Measurements from ENCODE around the gene CNOT2.

DNA sequence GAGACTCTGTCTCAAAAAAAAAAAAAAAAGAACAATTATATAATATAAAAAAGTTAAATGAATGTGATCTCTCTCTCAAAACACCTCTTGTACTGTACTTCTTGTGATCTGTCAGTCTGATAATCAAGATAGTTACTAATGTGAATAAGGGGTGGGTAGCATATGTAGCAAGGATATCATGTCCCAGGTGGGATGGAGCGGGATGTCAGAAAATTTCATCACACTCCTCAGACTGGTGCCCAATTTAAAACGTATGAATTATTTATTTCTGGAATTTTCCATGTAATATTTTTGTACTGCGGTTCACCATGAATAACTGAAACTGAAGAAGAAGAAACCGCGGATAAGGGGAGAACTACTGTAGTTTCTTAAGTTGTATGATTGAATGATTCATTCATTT lies 11.0 kb downstream of the CNOT2 start:
- TF ChIP-seq POLR2AphosphoS5 (IDR thresholded peaks at IDR 0.05), result no peak
- TF ChIP-seq, protein P1, sequence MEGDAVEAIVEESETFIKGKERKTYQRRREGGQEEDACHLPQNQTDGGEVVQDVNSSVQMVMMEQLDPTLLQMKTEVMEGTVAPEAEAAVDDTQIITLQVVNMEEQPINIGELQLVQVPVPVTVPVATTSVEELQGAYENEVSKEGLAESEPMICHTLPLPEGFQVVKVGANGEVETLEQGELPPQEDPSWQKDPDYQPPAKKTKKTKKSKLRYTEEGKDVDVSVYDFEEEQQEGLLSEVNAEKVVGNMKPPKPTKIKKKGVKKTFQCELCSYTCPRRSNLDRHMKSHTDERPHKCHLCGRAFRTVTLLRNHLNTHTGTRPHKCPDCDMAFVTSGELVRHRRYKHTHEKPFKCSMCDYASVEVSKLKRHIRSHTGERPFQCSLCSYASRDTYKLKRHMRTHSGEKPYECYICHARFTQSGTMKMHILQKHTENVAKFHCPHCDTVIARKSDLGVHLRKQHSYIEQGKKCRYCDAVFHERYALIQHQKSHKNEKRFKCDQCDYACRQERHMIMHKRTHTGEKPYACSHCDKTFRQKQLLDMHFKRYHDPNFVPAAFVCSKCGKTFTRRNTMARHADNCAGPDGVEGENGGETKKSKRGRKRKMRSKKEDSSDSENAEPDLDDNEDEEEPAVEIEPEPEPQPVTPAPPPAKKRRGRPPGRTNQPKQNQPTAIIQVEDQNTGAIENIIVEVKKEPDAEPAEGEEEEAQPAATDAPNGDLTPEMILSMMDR (IDR thresholded peaks at IDR 0.05), result no peak

Measured in sigmoid colon (tissue), 4 donors.